DND-41 (cell line): ENCODE results near the gene AMY2B.
A peak's percentile ranks its signal among the peaks of the same experiment; 100 is the strongest.

ENCODE experiments used
- ATAC-seq: fragments of 200-7000 bp; cut with Tn5 transposase; 3 replicates; pipeline ENCODE4 v1.9.1; 2021; ENCODE audit warnings: low read depth; ENCODE audit not compliant: insufficient read depth
- DNase-seq: peaks from one replicate; pipeline ENCODE4 v3.0.0-alpha.2; 2020
- H2AFZ ChIP-seq: 2 replicates; pipeline ENCODE4 v1.6.0; 2012; ENCODE audit warnings: low read depth, low read length
- H3K27ac ChIP-seq: 2 replicates; pipeline ENCODE4 v1.5.1; 2012; ENCODE audit warnings: low read length, inconsistent platforms
- H3K27me3 ChIP-seq: fragments of 200-600 bp; sonication (generic); 2 replicates; pipeline ENCODE4 v1.6.0; 2012; ENCODE audit warnings: low read length, mild to moderate bottlenecking, inconsistent platforms; ENCODE audit not compliant: insufficient read depth, poor library complexity
- H3K36me3 ChIP-seq: 2 replicates; pipeline ENCODE4 v1.5.1; 2012; ENCODE audit warnings: low read length, inconsistent platforms; ENCODE audit not compliant: insufficient read depth
- H3K4me1 ChIP-seq: 2 replicates; pipeline ENCODE4 v1.5.1; 2012; ENCODE audit warnings: mild to moderate bottlenecking, low read length; ENCODE audit not compliant: insufficient read depth
- H3K4me2 ChIP-seq: 2 replicates; pipeline ENCODE4 v1.6.0; 2012; ENCODE audit warnings: mild to moderate bottlenecking, moderate library complexity, low read length, inconsistent platforms; ENCODE audit not compliant: insufficient read depth
- H3K4me3 ChIP-seq, 2 experiments: fragments of 200-600 bp in 1 of 2; shearing (Covaris generic) in 1 of 2; 2 replicates each; pipeline ENCODE4 v1.5.1; 2012 to 2016; ENCODE audit warnings: inconsistent platforms in 2 of 2, low read length in 2 of 2, mild to moderate bottlenecking in 2 of 2, low read depth in 1 of 2, moderate library complexity in 1 of 2
- H3K79me2 ChIP-seq: 2 replicates; pipeline ENCODE4 v1.6.0; 2012; ENCODE audit warnings: low read length, inconsistent platforms; ENCODE audit not compliant: insufficient read depth
- H3K9ac ChIP-seq: 2 replicates; pipeline ENCODE4 v1.6.0; 2012; ENCODE audit warnings: low read depth, mild to moderate bottlenecking, inconsistent platforms, low read length, moderate library complexity
- H3K9me3 ChIP-seq: 2 replicates; pipeline ENCODE4 v1.5.1; 2012; ENCODE audit warnings: low read length, moderate library complexity, mild to moderate bottlenecking, inconsistent platforms; ENCODE audit not compliant: insufficient read depth, severe bottlenecking
- H4K20me1 ChIP-seq: 2 replicates; pipeline ENCODE4 v1.6.0; 2012; ENCODE audit warnings: low read length; ENCODE audit not compliant: insufficient read depth
- CTCF ChIP-seq: IDR thresholded peaks from 2 replicates; pipeline ENCODE4 v1.5.1; 2012; ENCODE audit warnings: borderline replicate concordance, low read length, moderate library complexity, mild to moderate bottlenecking; ENCODE audit not compliant: poor library complexity, severe bottlenecking; ENCODE audit errors: extremely low read depth
- EZH2 ChIP-seq: IDR thresholded peaks from 3 replicates; pipeline ENCODE4 v1.6.1; 2012; ENCODE audit warnings: borderline replicate concordance, low read depth, mild to moderate bottlenecking, moderate library complexity, low read length, inconsistent platforms; ENCODE audit not compliant: severe bottlenecking

The AMY2B gene

GRCh38 chr1:103527331-103527730 is 44.1 kb upstream of the AMY2B start:
- peak overlapping the region; percentile 80 to 85; a peak in 3 of 4 replicates for H3K4me3 ChIP-seq
- H2AFZ ChIP-seq = no peak overlapping the region
- peak overlapping the region; percentile 66 for H3K4me2 ChIP-seq
- ATAC-seq (no peak), DNase-seq (no peak)
- H3K27me3 ChIP-seq = no peaks in the 10 kb centered on the region
- H3K36me3 ChIP-seq = peaks cover 37% of the 10 kb centered on the region
- H3K4me1 ChIP-seq = peaks cover 48% of the 10 kb centered on the region
- peak overlapping the region; percentile 89 for H3K9ac ChIP-seq
- H4K20me1 ChIP-seq = peaks cover 12% of the 10 kb centered on the region
- TF ChIP-seq EZH2 (no peak), CTCF (no peak)
- peaks cover 64% of the 10 kb centered on the region for H3K79me2 ChIP-seq
- no peak overlapping the region for H3K27ac ChIP-seq
- H3K9me3 ChIP-seq = no peaks in the 10 kb centered on the region

GRCh38 chr1:103529746-103530145 is 41.6 kb upstream of the AMY2B start:
- H3K4me3 ChIP-seq = no peak overlapping the region
- no peak for DNase-seq
- H3K36me3 ChIP-seq = peaks cover 49% of the 10 kb centered on the region
- peaks cover 41% of the 10 kb centered on the region for H3K4me1 ChIP-seq
- TF ChIP-seq EZH2 = no peak
- no peak for TF ChIP-seq CTCF
- no peaks in the 10 kb centered on the region for H3K27me3 ChIP-seq
- H3K9ac ChIP-seq = no peak overlapping the region
- peak overlapping the region; percentile 21; the same call in 1 of the 2 replicates for H3K4me2 ChIP-seq
- peaks cover 12% of the 10 kb centered on the region for H4K20me1 ChIP-seq
- H3K9me3 ChIP-seq = no peaks in the 10 kb centered on the region
- no peak overlapping the region for H3K27ac ChIP-seq
- no peak overlapping the region for H2AFZ ChIP-seq
- ATAC-seq = no peak
- H3K79me2 ChIP-seq = peaks cover 80% of the 10 kb centered on the region

- Histone ChIP-seq H2AFZ (no peak overlapping the region), H4K20me1 (no peaks in the 10 kb centered on the region), H3K4me1 (no peaks in the 10 kb centered on the region; the same call in 1 of the 2 replicates), H3K27me3 (no peaks in the 10 kb centered on the region), H3K27ac (no peak overlapping the region), H3K4me2 (no peak overlapping the region), H3K9ac (no peak overlapping the region), H3K79me2 (peaks cover 7% of the 10 kb centered on the region; the same call in 1 of the 2 replicates), H3K36me3 (peaks cover 90% of the 10 kb centered on the region), H3K4me3 (no peak overlapping the region), H3K9me3 (no peaks in the 10 kb centered on the region)
- TF ChIP-seq CTCF (no peak), EZH2 (no peak)
- DNase-seq = no peak
- no peak for ATAC-seq
Measured at GRCh38 chr1:103538226-103538625, 33.2 kb upstream of the AMY2B start.

- Histone ChIP-seq H3K4me1 (no peaks in the 10 kb centered on the region), H3K27me3 (no peaks in the 10 kb centered on the region), H3K36me3 (peaks cover 90% of the 10 kb centered on the region), H3K9ac (no peak overlapping the region), H3K4me2 (no peak overlapping the region), H3K9me3 (no peaks in the 10 kb centered on the region), H2AFZ (no peak overlapping the region), H3K79me2 (no peaks in the 10 kb centered on the region), H4K20me1 (no peaks in the 10 kb centered on the region; the same call in 1 of the 2 replicates), H3K4me3 (no peak overlapping the region), H3K27ac (no peak overlapping the region)
- TF ChIP-seq CTCF = no peak
- TF ChIP-seq EZH2 = no peak
- ATAC-seq = no peak
- no peak for DNase-seq
Measured at GRCh38 chr1:103541431-103541830, 30.0 kb upstream of the AMY2B start.
